Left lung (tissue), 10 donors: Measurements from ENCODE around the gene FKBP1A. TPM values are rescaled to one million over a fixed set of nuclear protein-coding genes. Genes with fewer than 3 reads are reported as not detected.

ENCODE experiments used
- ATAC-seq: fragments of 200-7000 bp; cut with Tn5 transposase; one replicate; pipeline ENCODE4 v1.9.1; 2020; ENCODE audit warnings: moderate library complexity
- DNase-seq, 4 donors: peaks; one replicate each; pipeline ENCODE4 v3.0.0-alpha.2; 2013 to 2020
- H3K27ac ChIP-seq, 2 donors: fragments of 200-600 bp; sonication (generic) in 1 of 2; one replicate each; pipeline versions ENCODE4 v1.5.0 to v1.8.0; 2020 to 2021
- H3K27me3 ChIP-seq, 2 donors: fragments of 200-600 bp; sonication (generic) in 1 of 2; one replicate each; pipeline versions ENCODE4 v1.5.0 to v1.8.0; 2020 to 2021
- H3K36me3 ChIP-seq, 2 donors: fragments of 200-600 bp; sonication (generic) in 1 of 2; one replicate each; pipeline versions ENCODE4 v1.5.0 to v1.8.0; 2020 to 2021
- H3K4me1 ChIP-seq, 2 donors: fragments of 200-600 bp; one replicate each; pipeline ENCODE4 v1.8.0; 2021
- H3K4me3 ChIP-seq, 2 donors: fragments of 200-600 bp; sonication (generic) in 1 of 2; one replicate each; pipeline versions ENCODE4 v1.5.0 to v1.8.0; 2020 to 2021; ENCODE audit warnings: mild to moderate bottlenecking in 1 of 2
- H3K9me3 ChIP-seq, 2 donors: fragments of 200-600 bp; sonication (generic) in 1 of 2; one replicate each; pipeline versions ENCODE4 v1.5.0 to v1.8.0; 2020 to 2021
- intact Hi-C, 2 donors: fragments of 100-400 bp; cut with DNase I; formaldehyde crosslinking; loops; one replicate each; pipeline versions ENCODE4 v1.11.2 to v1.14.2; 2022
- polyA plus RNA-seq, 6 donors: library from polyadenylated mRNA; unstranded; fragments of 120-200 nt; gene quantifications; one replicate each; pipeline ENCODE4 v1.2.1, GENCODE V29; 2013; ENCODE audit not compliant: insufficient read length in 6 of 6
- total RNA-seq, 2 donors: library from RNA; stranded (reverse); fragmentation: NEBNext Ultra II Directional; extraction: Animal tissue kit (Norgen Biotek cat#: 25700); gene quantifications; one replicate each; pipeline ENCODE4 v1.2.1, GENCODE V29; 2021
- TF ChIP-seq, protein P1 (sequence below), 2 donors: fragments of 200-600 bp; sonication (generic) in 1 of 2; IDR thresholded peaks; one replicate each; pipeline versions ENCODE4 v1.5.0 to v1.8.0; 2021; ENCODE audit warnings: antibody characterized with exemption in 2 of 2
- donor health status: DM: no; HTN: yes; CAD: no.
- donor health status: DM: no; HTN: no; CAD: no.

Gene FKBP1A
- total and polyA plus RNA-seq, 8 donors, result 278 to 507 (median 439) TPM

- Histone ChIP-seq H3K9me3 (no peaks in the 10 kb centered on the region), H3K36me3 (peaks cover 0 to 6% of the 10 kb centered on the region in 2 donors), H3K4me1 (peaks cover 0 to 25% of the 10 kb centered on the region in 2 donors), H3K27ac (peak overlapping the region in 1 of 2 donors; percentile 62), H3K4me3 (no peak overlapping the region), H3K27me3 (no peaks in the 10 kb centered on the region)
- TF ChIP-seq, protein P1, sequence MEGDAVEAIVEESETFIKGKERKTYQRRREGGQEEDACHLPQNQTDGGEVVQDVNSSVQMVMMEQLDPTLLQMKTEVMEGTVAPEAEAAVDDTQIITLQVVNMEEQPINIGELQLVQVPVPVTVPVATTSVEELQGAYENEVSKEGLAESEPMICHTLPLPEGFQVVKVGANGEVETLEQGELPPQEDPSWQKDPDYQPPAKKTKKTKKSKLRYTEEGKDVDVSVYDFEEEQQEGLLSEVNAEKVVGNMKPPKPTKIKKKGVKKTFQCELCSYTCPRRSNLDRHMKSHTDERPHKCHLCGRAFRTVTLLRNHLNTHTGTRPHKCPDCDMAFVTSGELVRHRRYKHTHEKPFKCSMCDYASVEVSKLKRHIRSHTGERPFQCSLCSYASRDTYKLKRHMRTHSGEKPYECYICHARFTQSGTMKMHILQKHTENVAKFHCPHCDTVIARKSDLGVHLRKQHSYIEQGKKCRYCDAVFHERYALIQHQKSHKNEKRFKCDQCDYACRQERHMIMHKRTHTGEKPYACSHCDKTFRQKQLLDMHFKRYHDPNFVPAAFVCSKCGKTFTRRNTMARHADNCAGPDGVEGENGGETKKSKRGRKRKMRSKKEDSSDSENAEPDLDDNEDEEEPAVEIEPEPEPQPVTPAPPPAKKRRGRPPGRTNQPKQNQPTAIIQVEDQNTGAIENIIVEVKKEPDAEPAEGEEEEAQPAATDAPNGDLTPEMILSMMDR (IDR thresholded peaks at IDR 0.05), result no peak
- DNase-seq (peak in 2 of 4 donors; percentile 21 to 64), ATAC-seq (peak; percentile 67)
- intact Hi-C loops, result no loop called here
These were observed 41.9 kb upstream of the FKBP1A start for GRCh38 chr20:1434571-1435336.

GRCh38 chr20:1431158-1431557, 38.3 kb upstream of the FKBP1A start:
- Histone ChIP-seq H3K27me3 (no peaks in the 10 kb centered on the region), H3K9me3 (no peaks in the 10 kb centered on the region), H3K36me3 (no peaks in the 10 kb centered on the region), H3K4me1 (peaks cover 0 to 25% of the 10 kb centered on the region in 2 donors), H3K4me3 (no peak overlapping the region), H3K27ac (no peak overlapping the region)
- no peak for DNase-seq
- TF ChIP-seq, protein P1 (IDR thresholded peaks at IDR 0.05), result no peak
- intact Hi-C loops, result no loop called here
- ATAC-seq, result no peak

GRCh38 chr20:1430004-1430451, 37.2 kb upstream of the FKBP1A start:
- ATAC-seq (no peak), DNase-seq (no peak)
- intact Hi-C loops, result no loop called here

GRCh38 chr20:1429143-1429728, 36.4 kb upstream of the FKBP1A start:
- no peaks in the 10 kb centered on the region for H3K9me3 ChIP-seq
- no peaks in the 10 kb centered on the region for H3K27me3 ChIP-seq
- ATAC-seq, result no peak
- no peaks in the 10 kb centered on the region for H3K36me3 ChIP-seq
- intact Hi-C loops, result no loop called here
- DNase-seq, result no peak
- no peak overlapping the region for H3K27ac ChIP-seq
- H3K4me1 ChIP-seq, result peaks cover 0 to 8% of the 10 kb centered on the region in 2 donors
- TF ChIP-seq, protein P1 (IDR thresholded peaks at IDR 0.05), result no peak
- H3K4me3 ChIP-seq, result no peak overlapping the region

More at GRCh38 chr20:1430004-1430451, 37.2 kb upstream of the FKBP1A start:
- Histone ChIP-seq H3K27ac (no peak overlapping the region), H3K4me1 (peaks cover 0 to 16% of the 10 kb centered on the region in 2 donors), H3K9me3 (no peaks in the 10 kb centered on the region), H3K27me3 (no peaks in the 10 kb centered on the region), H3K36me3 (no peaks in the 10 kb centered on the region), H3K4me3 (no peak overlapping the region)
- TF ChIP-seq, protein P1 (IDR thresholded peaks at IDR 0.05), result no peak

- Histone ChIP-seq H3K27me3 (no peaks in the 10 kb centered on the region), H3K27ac (no peak overlapping the region), H3K9me3 (no peaks in the 10 kb centered on the region), H3K4me3 (no peak overlapping the region), H3K36me3 (no peaks in the 10 kb centered on the region), H3K4me1 (no peaks in the 10 kb centered on the region)
- intact Hi-C loops, result no loop called here
- ATAC-seq (peak; percentile 71), DNase-seq (no peak)
- TF ChIP-seq, protein P1 (IDR thresholded peaks at IDR 0.05), result no peak
These were observed 34.7 kb upstream of the FKBP1A start for GRCh38 chr20:1427457-1428054.
